Adrenal gland (tissue), 5 donors: ENCODE data around the gene KIFC3.

Source experiments
- CTCF ChIP-seq, 6 experiments: fragments of 450-650 bp in 4 of 6; fragments of 200-600 bp in 2 of 6; sonication (generic) in 1 of 6; IDR thresholded peaks; 1 replicate in 5 of 6; 2 replicates in 1 of 6; pipeline versions ENCODE4 v1.5.1 to v1.8.0; 2016 to 2021; ENCODE audit warnings: antibody characterized with exemption in 6 of 6, mild to moderate bottlenecking in 2 of 6, moderate library complexity in 1 of 6
- POLR2A ChIP-seq, 2 donors: fragments of 450-650 bp; IDR thresholded peaks; one replicate each; pipeline ENCODE4 v1.6.1; 2017; ENCODE audit warnings: antibody characterized with exemption in 2 of 2, mild to moderate bottlenecking in 2 of 2, moderate library complexity in 1 of 2
- donor health status: DM: no; HTN: no; CAD: no.

DNA sequence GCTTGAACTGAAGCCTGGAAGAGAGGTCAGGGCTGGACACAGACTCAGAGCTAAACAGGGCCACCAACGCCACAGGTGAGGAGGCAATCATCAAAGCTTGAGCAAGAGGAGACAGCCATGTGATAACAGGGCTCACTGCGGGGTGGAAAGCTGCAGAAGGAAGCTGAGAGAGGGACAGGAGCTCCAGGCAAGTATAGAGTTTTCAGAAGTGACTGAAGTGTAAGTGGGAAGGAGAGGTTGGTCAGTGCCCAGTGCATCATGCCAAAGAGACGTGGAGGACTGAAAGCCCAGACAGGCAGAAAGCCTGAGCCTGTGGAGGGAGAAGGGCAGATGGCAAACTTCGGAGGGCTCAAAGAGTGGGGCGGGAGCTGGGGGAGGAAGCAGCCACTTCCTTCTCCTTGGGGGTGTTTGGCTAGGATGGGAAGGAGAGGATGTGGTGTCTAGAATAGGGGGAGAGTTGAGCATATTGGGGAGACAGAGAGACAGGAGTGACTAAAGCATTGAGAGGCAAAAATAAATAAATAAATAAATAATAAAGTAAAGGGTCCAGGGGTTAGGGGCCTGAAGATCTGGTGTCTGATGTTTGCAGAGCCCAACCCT lies 2.6 kb downstream of the KIFC3 start:
- TF ChIP-seq POLR2A (IDR thresholded peaks at IDR 0.05) (no peak), CTCF (IDR thresholded peaks at IDR 0.05) (no peak)
